ENCODE measurements around the gene MTRFR. TPM values are rescaled to one million over a fixed set of nuclear protein-coding genes. Genes with fewer than 3 reads are reported as not detected.

MTRFR gene
- total RNA-seq, 1 donor from 2014 or later = 11.5 TPM

DNA sequence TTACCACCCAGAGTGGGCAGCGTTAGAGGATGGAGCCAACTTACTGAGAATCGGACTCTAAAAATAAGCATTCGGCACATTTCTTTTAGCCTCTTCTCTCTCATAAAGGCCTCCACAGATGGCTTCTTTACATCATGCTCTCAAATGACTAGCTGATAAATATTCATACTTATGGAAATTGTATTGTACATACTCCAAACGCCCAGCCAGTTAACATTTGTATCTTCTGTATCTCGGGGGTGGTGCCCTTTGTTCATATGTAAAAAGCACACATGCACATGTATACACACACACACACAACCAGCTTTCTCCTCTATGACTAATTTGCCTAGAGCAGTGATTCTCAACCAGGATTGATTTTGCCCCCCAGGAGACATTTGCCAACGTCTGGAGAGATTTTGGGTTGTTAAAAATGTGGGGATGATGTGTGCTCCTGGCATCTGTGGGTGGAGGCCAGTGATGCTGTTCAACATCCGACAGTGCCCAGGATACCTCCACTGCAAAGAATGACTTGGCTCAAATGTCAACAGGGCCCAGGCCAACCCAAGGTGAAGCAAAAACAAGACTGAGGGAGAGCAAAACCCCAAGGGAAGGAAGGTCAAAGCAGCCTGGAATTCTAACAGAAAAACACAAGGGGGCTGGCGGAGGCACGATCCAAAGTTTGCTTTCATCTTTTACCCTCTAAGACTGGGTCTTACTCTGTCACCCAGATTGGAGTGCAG, 53.6 kb downstream of the MTRFR start:
- no peaks in the 10 kb centered on the region for H3K27me3 Mint-ChIP-seq (ENCODE audit: low read depth)
- no peaks in the 10 kb centered on the region for H3K9me3 Mint-ChIP-seq (ENCODE audit: low read depth)
- H3K4me3 Mint-ChIP-seq (ENCODE audit: unreplicated experiment) = no peak overlapping the region
- TF ChIP-seq, protein P1, sequence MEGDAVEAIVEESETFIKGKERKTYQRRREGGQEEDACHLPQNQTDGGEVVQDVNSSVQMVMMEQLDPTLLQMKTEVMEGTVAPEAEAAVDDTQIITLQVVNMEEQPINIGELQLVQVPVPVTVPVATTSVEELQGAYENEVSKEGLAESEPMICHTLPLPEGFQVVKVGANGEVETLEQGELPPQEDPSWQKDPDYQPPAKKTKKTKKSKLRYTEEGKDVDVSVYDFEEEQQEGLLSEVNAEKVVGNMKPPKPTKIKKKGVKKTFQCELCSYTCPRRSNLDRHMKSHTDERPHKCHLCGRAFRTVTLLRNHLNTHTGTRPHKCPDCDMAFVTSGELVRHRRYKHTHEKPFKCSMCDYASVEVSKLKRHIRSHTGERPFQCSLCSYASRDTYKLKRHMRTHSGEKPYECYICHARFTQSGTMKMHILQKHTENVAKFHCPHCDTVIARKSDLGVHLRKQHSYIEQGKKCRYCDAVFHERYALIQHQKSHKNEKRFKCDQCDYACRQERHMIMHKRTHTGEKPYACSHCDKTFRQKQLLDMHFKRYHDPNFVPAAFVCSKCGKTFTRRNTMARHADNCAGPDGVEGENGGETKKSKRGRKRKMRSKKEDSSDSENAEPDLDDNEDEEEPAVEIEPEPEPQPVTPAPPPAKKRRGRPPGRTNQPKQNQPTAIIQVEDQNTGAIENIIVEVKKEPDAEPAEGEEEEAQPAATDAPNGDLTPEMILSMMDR (IDR thresholded peaks at IDR 0.05) = no peak
- H3K36me3 Mint-ChIP-seq (ENCODE audit: low read depth) = peaks cover 10% of the 10 kb centered on the region
- H3K27ac Mint-ChIP-seq (ENCODE audit: unreplicated experiment) = no peak overlapping the region
- peaks cover 3% of the 10 kb centered on the region for H3K4me1 Mint-ChIP-seq (ENCODE audit: low read depth)
- DNase-seq (ENCODE audit: low spot score) = no peak

DNA sequence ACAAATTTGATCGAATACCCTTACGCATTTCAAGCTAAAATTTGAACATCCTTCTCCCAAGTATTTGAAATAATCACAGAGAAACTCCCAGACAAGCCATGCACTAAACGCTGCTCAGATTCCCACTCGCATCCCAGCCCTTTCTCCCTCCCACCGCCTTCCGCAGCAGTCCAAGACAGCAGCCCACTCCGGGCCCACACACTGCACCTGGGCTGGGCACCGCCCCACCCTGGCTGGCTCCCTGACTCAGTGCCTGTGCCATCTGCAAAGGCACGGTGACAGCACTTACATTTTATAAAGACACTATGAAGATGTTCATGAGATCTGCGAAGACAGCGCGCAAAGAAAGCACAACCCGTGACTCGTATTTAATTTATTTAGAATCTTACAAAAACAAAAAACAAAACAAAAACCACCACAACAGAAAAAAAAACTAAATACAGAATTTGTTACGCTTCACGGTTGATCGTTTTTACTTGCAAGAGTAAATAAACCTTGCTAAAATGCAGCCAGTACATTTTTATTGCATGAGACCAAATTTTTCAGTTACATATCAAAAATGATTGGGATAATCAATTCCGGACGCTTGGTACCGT, 55.6 kb downstream of the MTRFR start:
- H3K4me1 Mint-ChIP-seq (ENCODE audit: low read depth) = peaks cover 3% of the 10 kb centered on the region
- peaks cover 15% of the 10 kb centered on the region for H3K36me3 Mint-ChIP-seq (ENCODE audit: low read depth)
- H3K27ac Mint-ChIP-seq (ENCODE audit: unreplicated experiment) = no peak overlapping the region
- no peak for DNase-seq (ENCODE audit: low spot score)
- no peak overlapping the region for H3K4me3 Mint-ChIP-seq (ENCODE audit: unreplicated experiment)
- H3K27me3 Mint-ChIP-seq (ENCODE audit: low read depth) = no peaks in the 10 kb centered on the region
- TF ChIP-seq, protein P1 (IDR thresholded peaks at IDR 0.05) = no peak
- no peaks in the 10 kb centered on the region for H3K9me3 Mint-ChIP-seq (ENCODE audit: low read depth)

DNA sequence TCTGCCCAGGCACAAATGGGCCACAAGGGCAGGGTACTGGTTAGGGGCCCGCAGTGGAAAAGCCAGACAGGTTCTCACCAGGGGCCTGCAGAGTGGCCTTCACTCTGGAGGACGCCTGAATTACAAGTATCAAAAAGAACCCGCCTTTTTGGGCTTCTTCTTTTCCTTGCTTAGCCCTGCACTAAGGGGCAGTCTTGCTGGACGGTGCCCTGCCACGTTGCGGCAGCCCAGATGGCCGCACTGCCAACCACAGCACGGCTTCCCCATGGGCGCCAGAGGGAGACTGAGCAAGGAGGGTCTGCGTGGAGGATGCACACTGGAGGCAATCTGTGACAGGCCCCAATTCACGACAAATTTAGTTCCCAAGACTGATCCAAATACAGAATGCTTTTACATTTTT, 56.7 kb downstream of the MTRFR start:
- H3K36me3 Mint-ChIP-seq (ENCODE audit: low read depth) = peaks cover 18% of the 10 kb centered on the region
- H3K27ac Mint-ChIP-seq (ENCODE audit: unreplicated experiment) = no peak overlapping the region

DNA sequence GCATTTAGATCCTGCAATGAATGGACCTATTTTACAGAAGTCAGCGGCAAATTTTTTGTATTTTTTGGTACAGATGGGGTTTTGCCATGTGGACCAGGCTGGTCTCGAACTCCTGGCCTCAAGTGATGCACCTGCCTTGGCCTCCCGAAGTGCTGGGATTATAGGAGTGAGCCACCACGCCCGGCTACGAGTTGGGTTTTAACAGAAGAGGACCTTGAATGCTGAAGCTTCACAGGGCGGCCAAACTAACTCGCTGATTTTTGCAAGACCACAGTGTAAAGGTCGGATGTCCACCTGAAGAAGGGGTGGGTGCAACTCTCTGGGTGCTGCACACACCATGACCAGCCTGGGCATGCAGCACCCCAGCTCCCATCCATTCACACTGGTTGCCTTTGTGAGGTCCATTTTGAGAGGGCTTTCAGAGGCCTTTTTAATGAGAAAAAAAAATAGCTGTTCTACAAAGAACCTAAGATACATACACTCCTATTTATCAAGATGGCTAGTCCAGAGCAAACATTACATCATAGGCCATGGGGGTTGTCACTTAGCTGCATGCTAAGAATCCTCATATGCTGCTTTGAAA, 60.0 kb downstream of the MTRFR start:
- DNase-seq (ENCODE audit: low spot score) = no peak
- Mint-ChIP-seq H3K4me3 (ENCODE audit: unreplicated experiment) (no peak overlapping the region), H3K36me3 (ENCODE audit: low read depth) (peaks cover 30% of the 10 kb centered on the region), H3K27ac (ENCODE audit: unreplicated experiment) (no peak overlapping the region), H3K27me3 (ENCODE audit: low read depth) (no peaks in the 10 kb centered on the region), H3K4me1 (ENCODE audit: low read depth) (no peaks in the 10 kb centered on the region), H3K9me3 (ENCODE audit: low read depth) (no peaks in the 10 kb centered on the region)
- TF ChIP-seq, protein P1 (IDR thresholded peaks at IDR 0.05) = no peak

More for the DNA sequence above, 56.7 kb downstream of the MTRFR start:
- Mint-ChIP-seq H3K4me1 (ENCODE audit: low read depth) (peaks cover 3% of the 10 kb centered on the region), H3K27me3 (ENCODE audit: low read depth) (no peaks in the 10 kb centered on the region), H3K4me3 (ENCODE audit: unreplicated experiment) (no peak overlapping the region), H3K9me3 (ENCODE audit: low read depth) (no peaks in the 10 kb centered on the region)
- no peak for DNase-seq (ENCODE audit: low spot score)
- TF ChIP-seq, protein P1 (IDR thresholded peaks at IDR 0.05) = no peak

DNA sequence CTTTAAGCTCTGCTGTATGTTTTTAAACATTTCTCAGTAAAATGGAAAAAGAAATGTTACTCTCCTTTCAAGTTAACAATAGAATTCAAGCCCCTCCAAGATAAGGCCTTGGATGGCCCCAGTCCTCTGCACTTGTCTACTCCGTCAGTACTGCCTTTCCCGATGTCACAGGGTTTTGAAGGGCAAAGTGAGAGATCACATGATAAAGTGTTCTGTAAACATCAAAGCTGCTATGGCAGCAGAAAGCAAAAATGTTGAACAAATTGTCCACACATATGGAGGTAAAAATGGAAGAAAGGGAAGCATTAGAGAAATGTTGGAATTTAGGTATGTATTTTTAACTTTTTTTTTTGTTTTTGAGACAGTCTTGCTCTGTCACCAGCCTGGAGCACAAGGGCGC, 71.9 kb downstream of the MTRFR start:
- Mint-ChIP-seq H3K9me3 (ENCODE audit: low read depth) (no peaks in the 10 kb centered on the region), H3K4me3 (ENCODE audit: unreplicated experiment) (no peak overlapping the region), H3K27me3 (ENCODE audit: low read depth) (no peaks in the 10 kb centered on the region), H3K27ac (ENCODE audit: unreplicated experiment) (no peak overlapping the region), H3K4me1 (ENCODE audit: low read depth) (no peaks in the 10 kb centered on the region), H3K36me3 (ENCODE audit: low read depth) (peaks cover 29% of the 10 kb centered on the region)
- TF ChIP-seq, protein P1 (IDR thresholded peaks at IDR 0.05) = no peak
- no peak for DNase-seq (ENCODE audit: low spot score)

Data from chondrocyte (in vitro differentiated cells).